ENCODE data around the gene F10.

The F10 gene

GRCh38 chr13:113129921-113130750, 7.5 kb downstream of the F10 start:
- TF ChIP-seq BACH2 (CRISPR knock-in tag; IDR thresholded peaks at IDR 0.05; ENCODE audit: borderline replicate concordance) (no peak), ZFP30 (CRISPR knock-in tag; IDR thresholded peaks at IDR 0.05) (no peak), TCF4 (CRISPR knock-in tag; IDR thresholded peaks at IDR 0.05; ENCODE audit: borderline replicate concordance) (no peak), TOX (CRISPR knock-in tag; IDR thresholded peaks at IDR 0.05; ENCODE audit: borderline replicate concordance) (no peak), ZNF70 (CRISPR knock-in tag; IDR thresholded peaks at IDR 0.05) (no peak), ISL1 (CRISPR knock-in tag; IDR thresholded peaks at IDR 0.05) (no peak), PPARA (CRISPR knock-in tag; IDR thresholded peaks at IDR 0.05; ENCODE audit: borderline replicate concordance) (no peak)
- no peak for ATAC-seq

- no peak for TF ChIP-seq ESRRG (CRISPR knock-in tag; IDR thresholded peaks at IDR 0.05)
- ATAC-seq, result no peak
These were observed 12.7 kb downstream of the F10 start for GRCh38 chr13:113135281-113135760.

GRCh38 chr13:113137691-113138298, 15.2 kb downstream of the F10 start:
- no peak for ATAC-seq
- TF ChIP-seq CSDC2 (CRISPR knock-in tag; IDR thresholded peaks at IDR 0.05), result no peak
- no peak for TF ChIP-seq TCF4 (CRISPR knock-in tag; IDR thresholded peaks at IDR 0.05; ENCODE audit: borderline replicate concordance)
- TF ChIP-seq ESRRG (CRISPR knock-in tag; IDR thresholded peaks at IDR 0.05), result no peak
- TF ChIP-seq ARNTL (CRISPR knock-in tag; IDR thresholded peaks at IDR 0.05; ENCODE audit: borderline replicate concordance, low read depth), result no peak
- TF ChIP-seq GLIS3 (CRISPR knock-in tag; IDR thresholded peaks at IDR 0.05), result no peak
- TF ChIP-seq RARB (CRISPR knock-in tag; IDR thresholded peaks at IDR 0.05), result no peak
- TF ChIP-seq TSHZ2 (CRISPR knock-in tag; IDR thresholded peaks at IDR 0.05), result no peak
- TF ChIP-seq PATZ1 (CRISPR knock-in tag; IDR thresholded peaks at IDR 0.05; ENCODE audit: borderline replicate concordance), result no peak
- no peak for TF ChIP-seq ZFP30 (CRISPR knock-in tag; IDR thresholded peaks at IDR 0.05)
- no peak for TF ChIP-seq OSR1 (CRISPR knock-in tag; IDR thresholded peaks at IDR 0.05)
- TF ChIP-seq SNAI2 (CRISPR knock-in tag; IDR thresholded peaks at IDR 0.05), result no peak
- no peak for TF ChIP-seq ZFP3 (CRISPR knock-in tag; IDR thresholded peaks at IDR 0.05)
- no peak for TF ChIP-seq CSRNP3 (CRISPR knock-in tag; IDR thresholded peaks at IDR 0.05)
- no peak for TF ChIP-seq CREB5 (CRISPR knock-in tag; IDR thresholded peaks at IDR 0.05; ENCODE audit: low read depth)
- TF ChIP-seq BACH2 (CRISPR knock-in tag; IDR thresholded peaks at IDR 0.05; ENCODE audit: borderline replicate concordance), result no peak
- TF ChIP-seq PPARA (CRISPR knock-in tag; IDR thresholded peaks at IDR 0.05; ENCODE audit: borderline replicate concordance), result no peak
- no peak for TF ChIP-seq ZNF8 (CRISPR knock-in tag; IDR thresholded peaks at IDR 0.05)

Measured in SK-N-SH treated with all-trans-retinoic acid at 6 μM for 48 hours (cell line).